Activated CD4-positive, alpha-beta T cell treated with anti-CD3 and anti-CD28 coated beads for 1 hour (primary cell): ENCODE measurements around the gene MTTP.
A peak's percentile ranks its signal among the peaks of the same experiment; 100 is the strongest.
"Not testable (repeated sequence)": the region's sequence is repeated elsewhere in the genome, so short reads cannot be mapped to it uniquely, and the experiment has no call there.

Experiments
- DNase-seq: peaks from one replicate; pipeline ENCODE4 v3.0.0-alpha.2; 2020

The MTTP gene

GRCh38 chr4:99574530-99575324 is at the start of gene MTTP:
Gene MTTP (plus strand): TSS chr4:99574824. CDS start chr4:99574910, 86 bp downstream.
- no peak for DNase-seq

- DNase-seq = no peak
Observed at GRCh38 chr4:99529228-99529627, 45.4 kb upstream of the MTTP start.

GRCh38 chr4:99529956-99530355 is 44.7 kb upstream of the MTTP start:
- no peak for DNase-seq

GRCh38 chr4:99534699-99535098 is 39.9 kb upstream of the MTTP start:
- not testable (repeated sequence) for DNase-seq

- no peak for DNase-seq
Observed at GRCh38 chr4:99536271-99536670, 38.4 kb upstream of the MTTP start.

- DNase-seq = no peak
Observed at GRCh38 chr4:99536848-99537247, 37.8 kb upstream of the MTTP start.

- no peak for DNase-seq
Observed at GRCh38 chr4:99537674-99538073, 37.0 kb upstream of the MTTP start.

- DNase-seq = no peak
Observed at GRCh38 chr4:99540277-99540939, 34.2 kb upstream of the MTTP start.

- DNase-seq = no peak
Observed at GRCh38 chr4:99552872-99553271, 21.8 kb upstream of the MTTP start.

- peak; percentile 91 for DNase-seq
Observed at GRCh38 chr4:99563310-99564186, 11.1 kb upstream of the MTTP start, which contains the start of gene TRMT10A. Gene TRMT10A (minus strand): TSS chr4:99564039. CDS start chr4:99559338, 4,701 bp downstream.

- DNase-seq = no peak
Observed at GRCh38 chr4:99564921-99565320, 9.7 kb upstream of the MTTP start.

GRCh38 chr4:99571883-99572282 is 2.7 kb upstream of the MTTP start:
- DNase-seq = no peak

- no peak for DNase-seq
Observed at GRCh38 chr4:99572527-99573240, 1.9 kb upstream of the MTTP start.

GRCh38 chr4:99573735-99574368 is 772 bp upstream of the MTTP start:
- DNase-seq = no peak

- no peak for DNase-seq
Observed at GRCh38 chr4:99578714-99579113, 4.1 kb downstream of the MTTP start.

GRCh38 chr4:99585516-99585915 is 10.9 kb downstream of the MTTP start:
- no peak for DNase-seq

GRCh38 chr4:99586322-99586721 is 11.7 kb downstream of the MTTP start:
- no peak for DNase-seq

GRCh38 chr4:99586797-99587196 is 12.2 kb downstream of the MTTP start:
- no peak for DNase-seq

- no peak for DNase-seq
Observed at GRCh38 chr4:99587309-99587708, 12.7 kb downstream of the MTTP start.

GRCh38 chr4:99587803-99588202 is 13.2 kb downstream of the MTTP start:
- DNase-seq = no peak

GRCh38 chr4:99591757-99592156 is 17.1 kb downstream of the MTTP start:
- DNase-seq = no peak
